ENCODE results near the gene CACNA1C. TPM values are rescaled to one million over a fixed set of nuclear protein-coding genes. Genes with fewer than 3 reads are reported as not detected.

CACNA1C gene
- polyA plus RNA-seq, 1 of the 3 experiments (the other 2 are of a cell fraction): 1.5 TPM

- no peak overlapping the region for H3K4me3 ChIP-seq (ENCODE audit: low read depth in 2 of 2, low read length in 1 of 2)
- TF ChIP-seq GABPA (IDR thresholded peaks at IDR 0.05; ENCODE audit: low read depth) (no peak), RAD21 (IDR thresholded peaks at IDR 0.05; ENCODE audit: low read length) (no peak), USF1 (IDR thresholded peaks at IDR 0.05; ENCODE audit: borderline replicate concordance, low read depth) (no peak), YY1 (IDR thresholded peaks at IDR 0.05; ENCODE audit: low read depth) (no peak)
- TF ChIP-seq, protein P1, sequence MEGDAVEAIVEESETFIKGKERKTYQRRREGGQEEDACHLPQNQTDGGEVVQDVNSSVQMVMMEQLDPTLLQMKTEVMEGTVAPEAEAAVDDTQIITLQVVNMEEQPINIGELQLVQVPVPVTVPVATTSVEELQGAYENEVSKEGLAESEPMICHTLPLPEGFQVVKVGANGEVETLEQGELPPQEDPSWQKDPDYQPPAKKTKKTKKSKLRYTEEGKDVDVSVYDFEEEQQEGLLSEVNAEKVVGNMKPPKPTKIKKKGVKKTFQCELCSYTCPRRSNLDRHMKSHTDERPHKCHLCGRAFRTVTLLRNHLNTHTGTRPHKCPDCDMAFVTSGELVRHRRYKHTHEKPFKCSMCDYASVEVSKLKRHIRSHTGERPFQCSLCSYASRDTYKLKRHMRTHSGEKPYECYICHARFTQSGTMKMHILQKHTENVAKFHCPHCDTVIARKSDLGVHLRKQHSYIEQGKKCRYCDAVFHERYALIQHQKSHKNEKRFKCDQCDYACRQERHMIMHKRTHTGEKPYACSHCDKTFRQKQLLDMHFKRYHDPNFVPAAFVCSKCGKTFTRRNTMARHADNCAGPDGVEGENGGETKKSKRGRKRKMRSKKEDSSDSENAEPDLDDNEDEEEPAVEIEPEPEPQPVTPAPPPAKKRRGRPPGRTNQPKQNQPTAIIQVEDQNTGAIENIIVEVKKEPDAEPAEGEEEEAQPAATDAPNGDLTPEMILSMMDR (IDR thresholded peaks at IDR 0.05): no peak
- no peak overlapping the region for H3K27ac ChIP-seq (ENCODE audit: low read depth in 2 of 2, low read length in 1 of 2)
- H3K9me2 ChIP-seq: no peaks in the 10 kb centered on the region
- no peaks in the 10 kb centered on the region for H3K79me2 ChIP-seq (ENCODE audit: insufficient read depth)
- H3K9ac ChIP-seq: no peak overlapping the region
- ChIA-PET CTCF (interaction anchor here (1.1 kb wide), 1 partner anchor 93 kb away, joined by 4 read pairs; no protein-coding TSS in a partner anchor), POLR2A (no interaction called here)
- no peaks in the 10 kb centered on the region for H4K20me1 ChIP-seq (ENCODE audit: insufficient read depth)
- H3F3A ChIP-seq (replicated peaks; ENCODE audit: insufficient read depth): no peaks in the 10 kb centered on the region
- H3K27me3 ChIP-seq (ENCODE audit: insufficient read depth): no peaks in the 10 kb centered on the region
- no peaks in the 10 kb centered on the region for H3K36me3 ChIP-seq (replicated peaks in 1 of 2; ENCODE audit: control insufficient read depth in 1 of 2, insufficient read depth in 2 of 2, low read length in 1 of 2)
- H2AFZ ChIP-seq (ENCODE audit: low read depth): no peak overlapping the region
- no peak overlapping the region for H3K4me2 ChIP-seq
- H3K9me3 ChIP-seq: no peaks in the 10 kb centered on the region
- no peak for DNase-seq
- no peaks in the 10 kb centered on the region for H3K4me1 ChIP-seq (ENCODE audit: control insufficient read depth in 1 of 2, insufficient read depth in 2 of 2, low read depth in 1 of 2, low read length in 1 of 2)
- WGBS (ENCODE audit: low lambda C conversion rate): 74% methylated on average over 14 of the region's 14 CpGs
Measured at GRCh38 chr12:2690348-2691005, 637.7 kb downstream of the CACNA1C start.

GRCh38 chr12:2691006-2691344 is 638.2 kb downstream of the CACNA1C start:
- no peak overlapping the region for H2AFZ ChIP-seq (ENCODE audit: low read depth)
- no peak overlapping the region for H3K27ac ChIP-seq (ENCODE audit: low read depth in 2 of 2, low read length in 1 of 2)
- no peaks in the 10 kb centered on the region for H3K4me1 ChIP-seq (ENCODE audit: control insufficient read depth in 1 of 2, insufficient read depth in 2 of 2, low read depth in 1 of 2, low read length in 1 of 2)
- no peak overlapping the region for H3K4me3 ChIP-seq (ENCODE audit: low read depth in 2 of 2, low read length in 1 of 2)
- H3K9me2 ChIP-seq: no peaks in the 10 kb centered on the region
- no peaks in the 10 kb centered on the region for H3K36me3 ChIP-seq (replicated peaks in 1 of 2; ENCODE audit: control insufficient read depth in 1 of 2, insufficient read depth in 2 of 2, low read length in 1 of 2)
- H3K4me2 ChIP-seq: no peak overlapping the region
- no peak for DNase-seq
- CTCF ChIA-PET: interaction anchor here (0.7 to 1.1 kb wide), 2 partner anchors 8 to 93 kb away, joined by 3 to 4 read pairs; no protein-coding TSS in a partner anchor
- no peaks in the 10 kb centered on the region for H3K79me2 ChIP-seq (ENCODE audit: insufficient read depth)
- no peak overlapping the region for H3K9ac ChIP-seq
- no peaks in the 10 kb centered on the region for H3K27me3 ChIP-seq (ENCODE audit: insufficient read depth)
- POLR2A ChIA-PET: no interaction called here
- H3K9me3 ChIP-seq: no peaks in the 10 kb centered on the region
- H4K20me1 ChIP-seq (ENCODE audit: insufficient read depth): no peaks in the 10 kb centered on the region
- H3F3A ChIP-seq (replicated peaks; ENCODE audit: insufficient read depth): no peaks in the 10 kb centered on the region
- 80% methylated on average over 28 of the region's 28 CpGs for WGBS (ENCODE audit: low lambda C conversion rate)
- no peak for TF ChIP-seq RXRA (IDR thresholded peaks at IDR 0.05; ENCODE audit: borderline replicate concordance, low read depth)
- TF ChIP-seq MEF2A (IDR thresholded peaks at IDR 0.05; ENCODE audit: borderline replicate concordance, low read depth): no peak
- no peak for TF ChIP-seq EZH2phosphoT487 (IDR thresholded peaks at IDR 0.05; ENCODE audit: borderline replicate concordance, low read depth)
- TF ChIP-seq FOXJ3 (CRISPR knock-in tag; IDR thresholded peaks at IDR 0.05): no peak
- no peak for TF ChIP-seq USF2 (IDR thresholded peaks at IDR 0.05; ENCODE audit: borderline replicate concordance, low read depth, low read length)
- TF ChIP-seq CHD2 (IDR thresholded peaks at IDR 0.05; ENCODE audit: low read length, partially characterized antibody): no peak
- TF ChIP-seq REST (IDR thresholded peaks at IDR 0.05; ENCODE audit: low read depth, low read length): no peak
- TF ChIP-seq PBX3 (IDR thresholded peaks at IDR 0.05): no peak
- no peak for TF ChIP-seq YY1 (IDR thresholded peaks at IDR 0.05; ENCODE audit: low read depth)
- TF ChIP-seq, protein P2, sequence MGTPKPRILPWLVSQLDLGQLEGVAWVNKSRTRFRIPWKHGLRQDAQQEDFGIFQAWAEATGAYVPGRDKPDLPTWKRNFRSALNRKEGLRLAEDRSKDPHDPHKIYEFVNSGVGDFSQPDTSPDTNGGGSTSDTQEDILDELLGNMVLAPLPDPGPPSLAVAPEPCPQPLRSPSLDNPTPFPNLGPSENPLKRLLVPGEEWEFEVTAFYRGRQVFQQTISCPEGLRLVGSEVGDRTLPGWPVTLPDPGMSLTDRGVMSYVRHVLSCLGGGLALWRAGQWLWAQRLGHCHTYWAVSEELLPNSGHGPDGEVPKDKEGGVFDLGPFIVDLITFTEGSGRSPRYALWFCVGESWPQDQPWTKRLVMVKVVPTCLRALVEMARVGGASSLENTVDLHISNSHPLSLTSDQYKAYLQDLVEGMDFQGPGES (IDR thresholded peaks at IDR 0.05; ENCODE audit: low read depth, low read length): no peak
- no peak for TF ChIP-seq RAD21 (IDR thresholded peaks at IDR 0.05; ENCODE audit: low read length)
- no peak for TF ChIP-seq SIN3A (IDR thresholded peaks at IDR 0.05; ENCODE audit: borderline replicate concordance, low read depth, low read length)
- no peak for TF ChIP-seq USF1 (IDR thresholded peaks at IDR 0.05; ENCODE audit: borderline replicate concordance, low read depth)
